Stimulated activated CD8-positive, alpha-beta memory T cell treated with anti-CD3 and anti-CD28 coated beads, Interleukin-7, amount 100 ng/mL, for 4 hours (primary cell): ENCODE results near the gene TMEM219.
A peak's percentile ranks its signal among the peaks of the same experiment; 100 is the strongest.
"Not testable (repeated sequence)": the region's sequence is repeated elsewhere in the genome, so short reads cannot be mapped to it uniquely, and the experiment has no call there.

Source experiments
- DNase-seq, 2 donors: peaks; one replicate each; pipeline ENCODE4 v3.0.0-alpha.2; 2020; ENCODE audit warnings: low read depth in 2 of 2

TMEM219 gene, protein sequence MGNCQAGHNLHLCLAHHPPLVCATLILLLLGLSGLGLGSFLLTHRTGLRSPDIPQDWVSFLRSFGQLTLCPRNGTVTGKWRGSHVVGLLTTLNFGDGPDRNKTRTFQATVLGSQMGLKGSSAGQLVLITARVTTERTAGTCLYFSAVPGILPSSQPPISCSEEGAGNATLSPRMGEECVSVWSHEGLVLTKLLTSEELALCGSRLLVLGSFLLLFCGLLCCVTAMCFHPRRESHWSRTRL

DNA sequence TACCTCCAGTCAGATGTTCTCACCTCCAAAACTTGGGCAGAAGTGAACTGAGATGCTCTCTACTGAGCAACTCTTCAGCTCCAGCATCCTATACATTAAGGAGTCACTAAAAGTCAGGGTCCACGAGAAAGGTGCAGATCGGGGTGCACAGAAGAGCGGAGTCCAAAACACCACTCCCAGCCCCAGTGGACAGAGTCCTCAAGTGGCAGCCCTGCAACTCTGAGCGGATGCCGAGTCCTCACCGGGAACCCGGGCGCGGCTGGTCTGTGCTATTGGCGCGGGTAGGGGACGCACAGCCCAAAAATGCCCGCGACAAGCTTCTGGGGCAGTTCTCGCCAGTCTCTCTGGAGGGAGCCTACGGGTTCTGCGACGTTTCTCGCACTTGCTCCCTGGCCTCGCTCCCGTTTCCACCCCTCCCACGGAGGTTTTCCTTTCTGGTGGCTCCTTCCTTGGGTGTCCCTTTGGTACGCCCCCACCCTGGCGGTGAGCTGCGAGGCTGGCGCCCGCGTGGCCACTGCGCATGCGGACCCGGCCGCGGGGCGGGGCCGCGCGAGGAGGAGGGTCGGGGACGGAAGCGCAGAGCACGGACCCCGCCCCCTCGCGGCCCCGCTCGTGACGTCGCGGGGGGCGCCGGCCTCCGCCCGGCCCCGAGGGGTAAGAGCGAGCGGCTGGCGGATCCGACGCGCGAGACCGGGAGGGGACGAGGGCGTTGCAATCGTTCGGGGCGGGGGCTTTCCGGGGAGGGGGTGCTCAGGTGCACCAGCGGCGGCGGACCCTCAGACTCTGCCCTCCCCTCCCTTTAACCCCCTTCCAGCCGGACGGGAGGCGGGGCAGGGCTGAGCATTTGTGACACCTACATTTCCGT, at the start of gene TMEM219:
TSS of gene TMEM219 (plus strand) at position 601 of the 865 bp plus-strand sequence. CDS start 1,065 bp downstream, outside the sequence.
- peak; percentile 75 to 90 for DNase-seq

DNA sequence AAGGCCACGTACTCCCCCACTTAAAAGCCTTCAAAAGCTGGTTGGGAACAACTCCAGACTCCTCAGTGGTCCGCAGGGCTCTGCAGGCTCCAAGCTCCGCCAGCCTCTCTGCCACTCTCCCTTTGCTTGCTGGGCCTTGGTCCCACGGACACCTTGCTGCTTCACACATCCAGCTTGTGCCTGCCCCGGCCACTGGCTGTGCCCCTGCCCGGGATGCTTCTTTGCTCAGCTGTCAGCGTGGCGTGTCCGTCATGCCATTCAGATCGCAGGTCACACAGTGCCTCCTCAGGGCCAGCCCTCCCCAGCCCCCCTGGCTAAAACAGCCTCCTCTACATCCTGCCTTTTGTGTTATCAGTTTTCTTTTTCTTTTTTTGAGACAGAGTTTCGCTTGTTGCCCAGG, 49.8 kb upstream of the TMEM219 start:
- no peak for DNase-seq

DNA sequence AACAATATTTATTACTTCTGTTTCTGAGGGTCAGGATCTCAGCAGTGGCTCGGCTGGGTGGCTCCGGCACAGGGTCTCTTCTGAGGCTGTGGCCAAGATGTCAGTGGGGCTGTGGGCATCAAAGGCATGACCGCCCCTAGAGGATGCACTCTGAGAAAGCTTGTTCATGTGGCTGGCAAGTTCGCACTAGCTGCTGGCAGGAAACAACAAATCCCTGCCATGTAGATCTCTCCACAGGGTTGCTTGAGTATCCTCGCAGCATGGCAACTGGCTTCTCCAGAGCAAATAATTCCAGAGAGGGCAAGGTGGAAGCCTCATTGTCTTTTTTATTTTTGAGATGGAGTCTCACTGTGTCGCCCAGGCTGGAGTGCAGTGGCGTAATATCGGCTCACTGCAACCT, 48.4 kb upstream of the TMEM219 start:
- DNase-seq, result no peak

DNA sequence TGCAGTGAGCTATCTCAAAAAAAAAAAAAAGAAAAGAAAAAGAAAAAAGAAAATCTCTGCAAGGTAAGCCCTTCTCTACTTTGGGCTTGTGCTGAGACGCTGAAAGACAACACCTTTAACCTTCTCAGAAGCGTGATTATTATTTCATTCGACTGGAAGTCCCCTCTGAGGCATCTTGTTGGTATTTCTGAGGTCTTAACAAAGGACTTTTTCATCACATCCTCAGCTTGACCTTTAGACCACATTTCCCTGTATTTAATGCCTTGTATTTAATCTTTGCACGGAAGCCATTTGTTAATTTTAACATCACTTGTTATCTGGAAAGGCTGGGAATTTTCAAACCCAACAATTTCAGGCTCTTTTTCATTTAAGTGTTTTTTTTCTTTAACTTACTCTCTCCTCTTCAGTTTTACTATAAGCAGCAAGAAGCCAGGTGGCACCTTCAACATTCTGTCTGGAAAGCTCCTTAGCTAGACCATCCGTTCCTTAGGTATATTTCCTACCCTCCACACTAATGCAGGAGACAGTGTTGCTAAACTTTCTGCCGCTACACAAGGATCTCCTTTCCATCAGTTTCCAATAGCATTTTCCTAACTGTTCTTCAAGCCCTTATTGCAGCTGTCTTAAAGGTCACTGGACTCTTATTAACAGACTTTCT, 46.2 kb upstream of the TMEM219 start:
- no peak for DNase-seq

DNA sequence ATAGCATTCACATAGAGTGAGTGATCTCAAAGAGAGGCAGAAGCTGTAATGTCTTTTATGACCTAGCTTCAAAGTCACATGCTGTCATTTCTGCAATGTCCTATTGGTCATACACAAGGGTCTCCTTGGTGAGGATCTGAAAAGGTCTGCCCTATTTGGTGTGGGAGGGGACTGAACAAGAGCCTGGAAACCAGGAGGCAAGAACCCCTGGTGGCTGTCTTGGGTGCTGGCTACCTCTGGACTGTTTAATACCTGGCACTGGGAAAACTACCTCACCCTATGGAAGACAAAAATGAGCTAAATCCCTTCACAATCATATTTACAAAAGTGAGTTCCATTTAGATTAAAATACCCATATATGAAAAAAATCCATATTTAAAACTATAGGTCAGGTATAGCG, 44.9 kb upstream of the TMEM219 start:
- DNase-seq, result no peak

DNA sequence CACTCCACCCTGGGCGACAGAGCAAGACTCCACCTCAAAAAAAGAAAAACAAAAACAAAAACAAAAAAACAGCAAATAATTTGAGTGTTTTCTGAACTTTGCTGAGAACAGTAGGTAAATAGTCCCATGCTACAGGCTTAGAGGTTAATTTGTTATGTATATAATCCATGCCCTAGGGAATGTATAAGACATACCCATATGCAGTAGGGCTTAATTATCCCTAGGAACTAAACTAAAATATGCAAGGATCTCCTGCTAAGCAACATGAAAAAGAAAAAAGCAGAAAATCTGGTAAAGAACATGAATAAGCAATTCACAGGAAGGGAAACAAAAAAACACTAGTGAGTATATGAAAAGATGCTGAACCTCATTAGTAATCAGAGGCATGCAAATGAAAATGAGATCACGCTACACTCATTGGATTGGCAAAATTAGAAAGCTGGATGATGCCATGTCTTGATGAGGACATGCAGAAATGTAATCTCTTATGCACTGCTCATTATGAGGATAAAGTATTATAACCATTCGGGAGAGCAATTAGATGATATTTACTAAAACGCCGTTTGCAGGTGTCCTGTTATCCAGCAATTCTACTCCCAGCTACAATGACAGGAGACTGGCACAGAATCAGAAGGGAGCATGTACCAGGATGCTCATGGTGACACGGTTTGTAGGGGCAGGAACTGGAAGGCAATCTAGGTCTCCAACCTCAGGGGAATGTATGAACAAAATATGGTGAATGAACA, 41.4 kb upstream of the TMEM219 start:
- no peak for DNase-seq

DNA sequence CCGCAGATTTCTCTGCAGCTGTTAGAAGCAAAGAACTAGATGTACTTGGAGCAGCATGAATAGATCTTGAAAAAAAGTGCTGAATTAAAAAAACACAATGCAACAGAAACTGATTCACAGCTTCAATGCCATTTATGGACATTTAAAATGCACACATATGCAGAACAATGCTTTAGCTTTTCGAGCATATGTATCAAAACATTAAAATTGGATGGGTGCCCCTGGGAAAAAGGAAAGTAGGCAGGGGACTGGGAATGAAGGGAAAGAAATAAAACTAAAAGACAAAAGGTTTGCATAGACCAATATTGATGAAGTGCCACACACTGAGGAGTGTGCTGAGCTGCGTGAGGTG, 40.9 kb upstream of the TMEM219 start:
- DNase-seq, result no peak

DNA sequence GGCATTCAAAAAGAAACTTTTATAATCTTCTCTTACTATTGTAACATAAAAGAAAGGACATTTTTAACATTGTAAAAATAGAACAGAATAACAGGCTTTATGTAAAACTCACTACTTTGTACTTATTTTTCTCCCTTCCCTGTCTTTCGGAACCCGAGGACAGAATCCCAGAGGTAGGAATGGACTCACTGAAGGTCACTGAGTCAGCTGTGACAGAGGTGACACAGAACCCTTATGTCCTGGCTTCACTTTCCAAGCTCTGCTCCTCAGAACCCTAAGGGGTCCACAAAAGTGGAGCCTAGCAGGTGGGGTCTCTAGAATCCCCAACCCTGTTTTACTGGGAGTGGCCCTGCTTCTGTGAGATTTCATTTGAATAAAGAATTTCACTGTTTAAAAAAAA, 39.6 kb upstream of the TMEM219 start:
- DNase-seq, result no peak

DNA sequence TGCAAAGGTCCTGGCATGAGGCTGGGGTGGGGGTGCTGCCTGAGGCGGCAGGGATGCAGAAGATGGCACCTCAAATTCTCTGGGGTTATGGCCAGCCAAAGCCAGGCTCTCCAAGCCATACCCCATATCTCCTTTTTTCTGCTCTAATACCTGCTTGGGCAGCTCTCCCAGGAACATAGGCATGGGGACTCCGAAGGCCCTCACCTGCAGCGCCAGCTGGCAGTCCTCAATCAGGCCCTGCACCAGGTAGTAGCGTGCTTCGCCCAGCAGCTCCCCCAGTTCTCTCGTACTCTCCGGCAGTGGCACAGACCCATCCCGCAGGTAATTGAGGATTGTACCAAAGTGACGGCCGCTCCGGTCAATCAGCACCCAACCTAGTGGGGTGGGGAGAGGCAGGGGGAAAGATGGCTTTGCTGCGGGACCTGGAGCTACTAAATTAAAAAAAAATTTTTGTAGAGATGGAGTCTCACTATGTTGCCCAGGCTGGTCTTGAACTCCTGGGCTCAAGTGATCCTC, 38.8 kb upstream of the TMEM219 start:
- no peak for DNase-seq

DNA sequence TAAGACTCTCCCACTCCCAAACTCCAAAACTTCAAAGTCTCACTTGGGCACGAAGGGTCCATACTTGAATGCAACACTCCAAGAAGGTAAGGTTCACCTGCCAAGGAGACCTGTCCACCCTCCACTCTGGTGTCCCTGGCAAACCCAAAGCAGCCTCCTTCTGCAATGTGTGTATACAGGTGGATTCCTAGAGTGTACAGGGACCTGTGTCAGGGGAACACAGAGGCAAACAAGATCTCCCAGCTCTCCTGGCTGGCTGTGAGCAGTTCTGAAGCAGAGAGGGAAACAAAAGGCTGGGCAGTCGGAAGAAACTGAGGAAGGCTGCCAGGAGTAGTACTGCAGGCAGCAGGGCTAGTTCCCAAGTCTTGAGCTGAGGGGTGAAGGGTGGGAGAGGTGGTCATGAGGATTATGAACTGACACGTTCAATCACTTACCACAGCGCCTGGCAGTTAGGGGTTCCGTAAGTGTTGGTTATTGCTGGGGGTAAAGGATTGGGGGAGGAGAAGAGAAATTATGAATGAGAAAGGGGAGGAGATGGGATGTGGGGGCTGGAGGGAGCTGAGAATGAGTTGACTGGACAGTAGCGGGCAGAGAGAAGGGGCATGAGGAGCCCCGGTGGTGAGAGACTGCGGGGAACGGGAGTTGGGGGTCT, 36.6 kb upstream of the TMEM219 start:
- DNase-seq, result no peak

DNA sequence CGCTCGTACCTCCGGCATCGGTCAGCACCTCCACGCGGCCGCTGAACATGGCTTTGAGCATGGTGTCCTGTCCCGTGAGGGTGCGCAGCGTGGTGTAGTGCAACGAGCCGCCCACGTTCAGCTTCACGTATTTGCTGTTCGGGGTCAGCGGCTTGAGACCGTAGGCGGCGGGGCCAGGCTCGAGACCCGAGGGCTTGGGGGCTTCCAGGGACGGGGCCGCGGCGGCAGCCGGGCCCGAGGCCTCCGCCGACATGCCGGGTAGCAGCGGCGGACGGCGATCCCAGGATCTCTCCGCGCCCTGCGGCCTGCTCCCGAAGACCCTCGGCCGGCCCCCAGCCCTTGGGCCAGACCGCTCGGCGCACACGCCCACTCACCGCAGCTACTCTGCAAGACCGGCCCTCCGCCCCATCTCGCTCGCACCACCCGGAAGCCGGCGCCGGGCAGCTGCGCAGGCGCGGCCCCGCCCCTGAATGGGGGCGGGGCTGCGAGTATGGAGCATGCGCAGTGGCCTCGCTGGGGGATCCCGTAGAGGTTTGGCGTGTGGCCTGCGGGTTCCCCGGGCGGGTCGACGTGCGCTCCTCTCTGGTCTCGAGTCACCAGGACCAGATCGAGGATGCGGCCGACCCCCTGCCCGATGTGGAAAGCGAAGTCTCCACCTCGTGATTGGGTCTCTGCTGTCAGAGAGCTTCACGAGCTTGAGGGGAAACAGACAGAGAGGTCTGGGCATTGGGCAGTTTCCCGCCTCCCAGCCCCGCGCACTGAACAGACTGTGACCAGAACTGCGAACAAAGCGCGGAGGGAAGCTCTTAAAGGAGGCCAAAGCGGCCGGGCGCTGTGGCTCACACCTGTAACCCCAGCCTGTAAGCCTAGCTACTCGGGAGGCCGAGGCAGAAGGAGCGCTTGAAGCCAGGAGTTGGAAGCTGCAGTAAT, 35.8 kb upstream of the TMEM219 start, which contains the start of gene KCTD13:
TSS of gene KCTD13 (minus strand) at position 446 of the 930 bp plus-strand sequence. CDS start at position 253, 193 bp downstream.
- peak; percentile 69 to 82 for DNase-seq

DNA sequence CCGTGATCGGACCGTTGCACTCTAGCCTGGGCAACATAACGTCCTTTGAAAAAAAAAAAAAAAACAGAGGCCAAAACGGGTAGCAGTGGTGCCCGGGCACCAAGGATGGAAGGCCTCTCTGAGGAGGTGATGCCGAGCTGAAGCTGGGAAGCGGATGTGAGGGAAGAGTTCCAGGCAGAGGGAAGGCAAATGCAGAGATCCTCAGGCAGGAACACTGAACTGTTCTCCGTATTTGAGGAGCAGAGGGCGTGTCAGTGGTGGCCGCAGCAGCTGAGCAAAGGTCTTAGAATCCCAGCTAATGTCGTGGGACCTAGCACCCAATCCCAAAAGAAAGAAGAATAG, 35.2 kb upstream of the TMEM219 start:
- no peak for DNase-seq

DNA sequence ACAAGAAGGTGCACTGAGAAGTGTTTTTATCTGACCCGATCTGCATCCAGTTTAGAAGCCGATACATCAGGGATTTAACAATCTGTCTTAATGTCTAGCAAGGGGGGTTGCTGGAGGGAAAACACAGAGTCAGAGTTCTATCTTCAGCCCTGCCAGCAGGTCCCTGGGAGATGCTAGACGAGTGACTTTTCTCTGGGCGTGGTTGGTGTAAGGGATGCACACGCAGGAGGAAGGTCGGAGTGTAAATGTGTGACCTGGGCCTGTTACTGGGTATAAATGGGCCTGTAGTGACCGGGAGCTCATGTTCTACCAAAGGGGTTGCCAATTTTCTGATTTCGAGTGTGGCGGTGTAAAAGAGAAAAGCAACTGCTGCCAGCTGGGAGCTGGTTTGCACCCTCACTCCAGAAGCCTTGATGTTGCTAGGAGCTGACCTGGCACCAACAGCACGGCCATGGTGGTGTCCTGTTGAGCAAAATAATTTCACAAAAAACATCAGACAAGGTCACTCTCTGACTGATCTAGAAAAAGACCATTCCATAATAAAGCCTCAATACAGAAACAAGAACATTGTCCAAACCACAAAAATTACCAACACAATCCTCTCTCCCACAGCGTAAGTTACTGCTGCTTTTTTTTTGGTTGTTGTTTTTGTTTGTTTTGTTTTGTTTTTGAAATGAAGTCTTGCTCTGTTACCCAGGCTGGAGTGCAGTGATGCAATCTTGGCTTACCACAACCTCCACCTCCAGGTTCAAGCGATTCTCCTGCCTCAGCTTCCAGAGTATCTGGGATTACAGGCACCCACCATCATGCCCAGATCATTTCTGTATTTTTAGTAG, 34.6 kb upstream of the TMEM219 start:
- DNase-seq, result no peak

DNA sequence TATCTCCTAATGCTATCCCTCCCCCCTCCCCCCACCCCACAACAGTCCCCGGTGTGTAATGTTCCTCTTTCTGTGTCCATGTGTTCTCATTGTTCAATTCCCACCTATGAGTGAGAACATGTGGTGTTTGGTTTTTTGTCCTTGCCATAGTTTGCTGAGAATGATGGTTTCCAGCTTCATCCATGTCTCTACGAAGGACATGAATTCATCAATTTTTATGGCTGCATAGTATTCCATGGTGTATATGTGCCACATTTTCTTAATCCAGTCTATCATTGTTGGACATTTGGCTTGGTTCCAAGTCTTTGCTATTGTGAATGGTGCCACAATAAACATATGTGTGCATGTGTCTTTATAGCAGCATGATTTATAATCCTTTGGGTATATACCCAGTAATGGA, 30.1 kb upstream of the TMEM219 start:
- not testable (repeated sequence) for DNase-seq

DNA sequence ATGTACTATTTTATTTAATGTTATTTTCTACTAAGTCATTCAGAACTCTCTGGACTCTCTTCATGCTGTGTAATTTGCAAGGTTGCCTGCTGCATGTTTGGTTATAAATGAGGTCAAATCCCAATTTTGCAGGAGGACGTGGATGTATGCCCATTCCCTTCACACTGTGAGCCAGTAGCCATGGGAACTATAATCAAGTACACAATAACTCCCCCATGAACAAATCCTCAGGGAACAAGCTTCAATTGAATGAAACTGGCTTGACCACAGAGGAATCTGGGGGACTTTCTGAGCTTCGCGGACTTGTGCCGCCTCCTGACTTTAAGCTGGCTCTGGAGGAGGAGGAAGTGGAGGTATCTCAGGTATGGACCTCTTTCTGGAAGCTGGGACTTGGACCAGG, 21.2 kb upstream of the TMEM219 start:
- DNase-seq, result no peak

DNA sequence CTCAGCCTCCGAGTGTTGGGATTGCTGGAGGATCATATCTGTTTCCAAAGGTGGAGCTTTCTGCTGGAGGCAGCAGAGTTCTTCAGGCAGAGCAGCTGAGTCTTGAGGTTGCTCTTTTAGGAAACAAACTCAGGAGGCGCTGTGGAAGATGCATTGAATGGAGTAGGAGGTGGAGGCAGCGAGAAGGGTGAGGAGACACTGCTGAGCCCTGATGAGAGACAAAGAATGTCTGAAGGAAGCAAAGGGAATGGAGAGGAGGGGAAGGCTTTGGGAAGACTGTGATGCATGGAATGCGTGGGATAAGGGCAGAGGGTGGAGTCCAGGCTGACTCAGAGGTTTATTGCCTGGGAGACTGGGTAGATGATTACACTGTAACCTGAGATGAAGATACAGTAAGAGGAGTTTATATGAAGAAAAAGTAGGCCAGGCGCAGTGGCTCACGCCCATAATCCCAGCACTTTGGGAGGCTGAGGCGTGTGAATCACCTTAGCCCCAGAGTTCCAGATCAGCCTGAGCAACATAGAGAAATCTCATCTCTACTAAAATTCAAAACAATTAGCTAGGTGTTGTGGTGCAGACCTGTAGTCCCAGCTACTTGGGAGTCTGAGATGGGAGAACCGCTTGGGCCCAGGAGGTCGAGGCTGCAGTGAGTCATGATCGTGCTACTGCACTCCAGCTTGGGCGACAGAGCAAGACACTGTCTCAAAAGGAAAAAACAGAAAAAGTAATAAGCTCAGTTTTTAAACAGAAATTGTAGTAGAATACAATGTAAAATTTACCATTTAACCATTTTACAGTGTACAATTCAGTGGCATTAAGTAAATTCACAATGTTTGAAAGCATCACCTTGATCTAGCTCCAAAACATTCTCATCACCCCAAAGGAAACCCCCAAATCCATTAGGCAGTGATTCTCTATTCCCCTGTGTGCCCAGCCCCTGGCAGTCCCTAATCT, 17.8 kb upstream of the TMEM219 start:
- no peak for DNase-seq

DNA sequence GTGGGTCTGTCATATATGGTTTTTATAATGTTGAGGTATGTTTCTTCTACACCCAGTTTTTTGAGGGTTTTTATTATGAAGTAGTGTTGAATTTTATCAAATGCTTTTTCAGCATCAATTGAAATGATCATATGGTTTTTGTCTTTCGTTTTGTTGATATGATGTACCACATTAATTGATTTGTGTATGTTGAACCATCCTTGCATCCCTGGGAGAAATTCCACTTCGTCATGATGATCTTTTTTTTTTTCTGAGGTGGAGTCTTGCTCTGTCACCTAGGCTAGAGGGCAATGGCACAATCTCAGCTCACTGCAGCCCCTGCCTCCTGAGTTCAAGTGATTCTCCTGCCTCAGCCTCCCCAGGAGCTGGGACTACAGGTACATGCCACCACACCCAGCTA, 14.0 kb upstream of the TMEM219 start:
- no peak for DNase-seq

DNA sequence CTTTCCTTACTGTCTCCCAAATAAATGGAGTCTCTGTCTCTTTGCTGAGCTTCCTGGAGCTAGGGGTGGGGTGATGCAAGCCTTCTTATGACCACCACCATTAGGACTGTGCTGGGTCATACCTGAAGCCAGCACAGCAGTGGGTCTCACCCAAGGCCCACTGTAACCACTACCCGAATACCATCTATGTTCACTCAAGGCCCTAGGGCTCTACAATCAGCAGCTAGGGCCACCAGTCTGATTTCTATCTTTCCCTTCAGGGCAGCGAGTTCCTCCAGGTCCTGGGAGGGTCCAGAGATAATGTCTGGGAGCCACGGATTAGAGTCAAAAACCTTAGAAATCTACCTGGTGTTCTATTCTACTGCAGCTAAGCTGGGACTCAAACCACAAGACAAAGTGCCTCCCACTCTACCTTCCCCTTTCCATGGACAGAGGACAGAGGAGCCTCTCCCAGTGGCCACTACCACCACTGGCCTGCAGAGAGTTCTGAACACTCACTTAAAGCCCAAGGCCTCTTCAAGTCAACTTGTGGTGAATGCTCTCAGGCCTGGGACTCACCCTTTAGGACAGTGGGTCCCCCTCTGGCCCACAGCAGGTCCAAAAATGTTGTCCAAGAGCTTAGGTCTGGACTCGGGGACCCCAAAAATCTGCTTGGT, 10.9 kb upstream of the TMEM219 start:
- DNase-seq, result no peak
